ENCODE results near the gene SORCS2. TPM values are rescaled to one million over a fixed set of nuclear protein-coding genes. Genes with fewer than 3 reads are reported as not detected.

SORCS2 gene
- total and polyA plus RNA-seq, 2 of the 13 experiments (the other 11 are each of a cell fraction or from before 2014, with no cell fraction given), result 0.82 to 1.0 TPM

GRCh38 chr4:7572894-7573293 lies 380.6 kb downstream of the SORCS2 start (continued):
- TF ChIP-seq GPBP1L1 (CRISPR knock-in tag; IDR thresholded peaks at IDR 0.05), result no peak

- no TSS peak for BruUV-seq (replicated peaks)
- ATAC-seq (no peak), DNase-seq (ENCODE audit: low spot score) (no peak), FAIRE-seq (no peak)
- ChIA-PET CTCF (ENCODE audit: low intra/inter-chr PET ratio, low total read pairs) (no interaction called here), POLR2A (no interaction called here)
- H3K4me3 ChIP-seq (replicated peaks in 1 of 3; ENCODE audit: insufficient read depth in 1 of 3, low read depth in 2 of 3, low read length in 3 of 3), result no peak overlapping the region
- peaks cover 7% of the 10 kb centered on the region; the same call in 1 of the 2 replicates for H3K4me1 ChIP-seq (ENCODE audit: insufficient read depth, low read length)
- no peak overlapping the region for H3K4me2 ChIP-seq (ENCODE audit: low read depth, low read length)
- H2AFZ ChIP-seq (ENCODE audit: low read length), result no peak overlapping the region
- H4K20me1 ChIP-seq (ENCODE audit: insufficient read depth, low read length), result no peaks in the 10 kb centered on the region
- H3K27ac ChIP-seq (ENCODE audit: extremely low read length, insufficient read depth, low read length), result no peak overlapping the region
- TF ChIP-seq ZNF850 (CRISPR knock-in tag; conservative IDR thresholded peaks at IDR 0.05), result no peak
- TF ChIP-seq ZNF513 (CRISPR knock-in tag; conservative IDR thresholded peaks at IDR 0.05), result no peak
- no peak for TF ChIP-seq ETV6 (CRISPR knock-in tag; conservative IDR thresholded peaks at IDR 0.05)
- no peak for TF ChIP-seq ELK4 (CRISPR knock-in tag; IDR thresholded peaks at IDR 0.05; ENCODE audit: borderline replicate concordance)
- no peak for TF ChIP-seq SRY (CRISPR knock-in tag; IDR thresholded peaks at IDR 0.05)
- no peak for TF ChIP-seq ZFP41 (CRISPR knock-in tag; IDR thresholded peaks at IDR 0.05; ENCODE audit: borderline replicate concordance)
- no peak for TF ChIP-seq ELF4 (CRISPR knock-in tag; IDR thresholded peaks at IDR 0.05; ENCODE audit: borderline replicate concordance)
- TF ChIP-seq JUN (CRISPR knock-in tag; IDR thresholded peaks at IDR 0.05), result no peak
- TF ChIP-seq DRAP1 (CRISPR knock-in tag; IDR thresholded peaks at IDR 0.05), result no peak
- no peak for TF ChIP-seq ZNF510 (CRISPR knock-in tag; IDR thresholded peaks at IDR 0.05; ENCODE audit: low read depth)
- H3K9ac ChIP-seq (ENCODE audit: insufficient read depth, low read depth, low read length), result no peak overlapping the region
- H3K36me3 ChIP-seq (replicated peaks in 1 of 2; ENCODE audit: control insufficient read depth in 1 of 2, insufficient read depth in 2 of 2, low read length in 2 of 2), result no peaks in the 10 kb centered on the region; a peak in 1 of 5 replicates
- 78% methylated on average over 7 of the region's 9 CpGs for WGBS (ENCODE audit: low lambda C conversion rate)
- intact Hi-C loops (cut with micrococcal nuclease; ENCODE audit: unreplicated experiment), result no loop called here
- no peaks in the 10 kb centered on the region for H3K27me3 ChIP-seq (ENCODE audit: control insufficient read depth in 1 of 2, insufficient read depth in 2 of 2, low read length in 2 of 2)
- in situ Hi-C loops (cut with HindIII; ENCODE audit: extremely low pct_ligation_motif_present, low pct_unique_long_range_greater_than_20kb), result no loop called here
- H3K79me2 ChIP-seq (ENCODE audit: insufficient read depth, low read length), result no peaks in the 10 kb centered on the region
- peaks cover 33% of the 10 kb centered on the region for H3K9me3 ChIP-seq (ENCODE audit: low read length)
Observed at GRCh38 chr4:7573576-7574091, 381.3 kb downstream of the SORCS2 start.
